ENCODE data around the gene ABCB8.

The ABCB8 gene

DNA sequence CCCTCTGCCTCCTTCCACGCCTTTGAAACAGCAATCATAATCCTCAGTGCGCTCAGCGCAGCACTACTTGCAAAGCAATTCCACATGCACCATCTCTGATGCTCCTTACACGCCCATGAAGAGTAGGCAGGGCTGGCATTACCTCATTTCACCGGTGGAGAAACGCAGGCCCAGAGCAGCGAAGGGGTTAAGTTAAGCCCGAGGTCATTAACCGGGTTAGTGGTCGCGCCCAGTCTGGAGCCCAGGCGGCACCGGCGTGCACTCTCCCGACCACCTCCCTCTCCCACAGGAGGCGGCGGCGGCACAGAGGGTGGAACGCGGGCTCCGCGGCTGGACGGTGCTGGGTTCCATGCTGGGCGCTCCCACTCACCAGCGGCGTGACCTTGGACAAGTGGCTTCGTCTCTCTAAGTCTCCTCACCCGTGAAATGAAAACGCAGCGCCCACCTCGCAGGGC, 51.8 kb downstream of the ABCB8 start:
- no peak for DNase-seq (ENCODE audit: extremely low spot score)
- CTCF ChIA-PET = interaction anchor here (1.1 kb wide), 1 partner anchor 31 kb away, joined by 4 read pairs; no protein-coding TSS in a partner anchor
- TF ChIP-seq NFRKB (IDR thresholded peaks at IDR 0.05) = no peak
- no peak for TF ChIP-seq ZNF384 (IDR thresholded peaks at IDR 0.05)
- TF ChIP-seq FOXA1 (IDR thresholded peaks at IDR 0.05) = no peak
- POLR2A ChIA-PET = interaction anchor here (0.8 to 4.7 kb wide), 21 partner anchors 8 to 172 kb away, joined by 3 to 38 read pairs (median 4); partner anchors contain the start of genes ABCB8, ABCF2, CDK5 and CHPF2

DNA sequence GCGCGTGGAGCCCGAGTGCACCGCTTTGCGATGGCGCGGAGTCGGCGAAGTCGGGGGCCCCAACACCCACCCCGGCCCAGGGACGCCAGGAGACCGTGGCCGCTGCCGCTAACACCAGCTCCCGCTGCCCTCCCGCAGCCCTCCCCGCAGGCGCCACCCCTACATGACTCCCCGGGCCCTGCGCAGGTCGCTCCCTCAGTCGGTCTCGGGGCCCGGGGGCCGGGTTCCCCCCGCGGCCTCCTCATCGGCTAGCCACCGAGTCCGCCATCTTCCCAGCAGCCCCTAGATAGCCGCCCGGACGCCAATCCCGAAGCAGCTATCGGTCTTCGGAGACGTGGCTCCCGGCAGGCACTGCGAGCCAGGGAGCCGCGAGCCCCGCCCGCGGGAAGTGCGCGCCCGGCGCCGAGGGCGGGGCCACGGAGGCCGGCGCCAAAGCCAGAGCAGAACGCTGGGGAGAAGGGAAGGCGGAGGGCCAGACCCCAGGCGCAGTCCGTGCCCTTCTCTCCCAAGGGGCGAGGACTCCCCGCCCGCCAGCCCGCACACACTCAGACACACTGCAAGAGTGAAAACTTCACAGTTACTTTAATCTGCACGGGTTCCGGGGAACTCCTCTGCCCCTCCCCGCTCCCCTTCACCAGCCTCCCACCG, 52.4 kb downstream of the ABCB8 start, which contains the start of gene FASTK:
Gene FASTK, minus strand, starts transcription at position 288 of the 648 bp plus-strand sequence. Its CDS starts 43 bp downstream, at position 245.
- ChIA-PET POLR2A (interaction anchor here (0.6 to 2.6 kb wide), 22 partner anchors 9 to 172 kb away, joined by 3 to 17 read pairs (median 4); partner anchors contain the start of genes ABCB8, ABCF2, CDK5 and CHPF2), CTCF (interaction anchor here (1.1 kb wide), 1 partner anchor 30 kb away, joined by 4 read pairs; no protein-coding TSS in a partner anchor)
- no peak for TF ChIP-seq SP1 (IDR thresholded peaks at IDR 0.05)
- TF ChIP-seq FOXK2 (IDR thresholded peaks at IDR 0.05) = no peak
- no peak for TF ChIP-seq TARDBP (IDR thresholded peaks at IDR 0.05)
- no peak for TF ChIP-seq ARNT (IDR thresholded peaks at IDR 0.05)
- TF ChIP-seq, protein P1, sequence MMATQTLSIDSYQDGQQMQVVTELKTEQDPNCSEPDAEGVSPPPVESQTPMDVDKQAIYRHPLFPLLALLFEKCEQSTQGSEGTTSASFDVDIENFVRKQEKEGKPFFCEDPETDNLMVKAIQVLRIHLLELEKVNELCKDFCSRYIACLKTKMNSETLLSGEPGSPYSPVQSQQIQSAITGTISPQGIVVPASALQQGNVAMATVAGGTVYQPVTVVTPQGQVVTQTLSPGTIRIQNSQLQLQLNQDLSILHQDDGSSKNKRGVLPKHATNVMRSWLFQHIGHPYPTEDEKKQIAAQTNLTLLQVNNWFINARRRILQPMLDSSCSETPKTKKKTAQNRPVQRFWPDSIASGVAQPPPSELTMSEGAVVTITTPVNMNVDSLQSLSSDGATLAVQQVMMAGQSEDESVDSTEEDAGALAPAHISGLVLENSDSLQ (IDR thresholded peaks at IDR 0.05) = peak; percentile 38; the same call in 1 of the 2 replicates
- no peak for TF ChIP-seq BHLHE40 (IDR thresholded peaks at IDR 0.05; ENCODE audit: borderline replicate concordance)
- TF ChIP-seq NFRKB (IDR thresholded peaks at IDR 0.05) = no peak
- peak; percentile 97 for DNase-seq (ENCODE audit: extremely low spot score)

DNA sequence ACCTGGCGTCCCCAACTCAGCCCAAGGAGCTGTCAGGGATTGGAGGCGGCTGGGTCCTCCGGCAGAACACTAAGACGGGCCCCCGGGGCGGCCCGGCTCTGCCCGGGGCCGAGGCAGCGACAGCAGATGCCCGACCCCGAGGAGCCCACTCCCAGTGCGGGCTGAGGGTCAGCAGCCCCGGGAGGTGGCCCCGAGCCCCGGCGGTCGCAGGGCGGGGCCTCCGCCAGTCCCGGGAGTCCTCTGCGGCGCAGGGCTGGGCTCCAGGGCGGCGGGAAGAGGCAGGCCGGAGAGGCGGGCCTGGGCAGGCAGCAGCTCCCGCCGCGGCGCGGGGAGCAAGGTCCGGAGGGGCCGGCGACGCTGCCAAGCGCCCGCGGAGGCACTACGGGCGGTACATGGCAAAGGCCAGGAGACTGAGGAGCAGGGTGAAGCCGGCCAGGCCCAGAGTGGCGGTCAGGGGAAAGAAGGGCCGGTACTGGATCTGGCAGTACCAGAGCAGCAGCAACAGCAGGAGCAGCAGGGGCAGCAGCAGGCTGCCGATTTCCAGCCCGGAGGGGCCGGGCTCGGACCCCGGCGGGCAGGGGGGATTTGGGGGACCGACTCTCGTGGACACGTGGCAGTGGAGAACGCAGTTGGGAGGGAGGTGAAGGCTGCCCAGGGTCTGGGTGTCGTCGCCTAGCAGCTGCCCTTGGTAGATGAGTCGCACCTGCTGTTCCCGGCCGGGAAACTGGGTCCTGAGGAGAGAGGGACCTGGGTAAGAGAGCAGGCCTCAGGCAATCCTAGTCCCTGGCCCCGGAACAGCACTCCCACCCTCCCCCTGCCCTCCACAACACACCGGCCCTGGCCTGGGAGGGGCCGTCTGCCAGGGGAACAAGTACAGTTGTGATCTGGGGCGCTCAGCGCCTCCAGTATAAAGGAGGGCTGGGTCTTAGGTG, 53.2 kb downstream of the ABCB8 start:
- TF ChIP-seq, protein P1 (IDR thresholded peaks at IDR 0.05) = no peak
- TF ChIP-seq NFRKB (IDR thresholded peaks at IDR 0.05) (no peak), FOXM1 (IDR thresholded peaks at IDR 0.05; ENCODE audit: borderline replicate concordance) (no peak)
- CTCF ChIA-PET = interaction anchor here (1.1 kb wide), 1 partner anchor 29 kb away, joined by 4 read pairs; no protein-coding TSS in a partner anchor

DNA sequence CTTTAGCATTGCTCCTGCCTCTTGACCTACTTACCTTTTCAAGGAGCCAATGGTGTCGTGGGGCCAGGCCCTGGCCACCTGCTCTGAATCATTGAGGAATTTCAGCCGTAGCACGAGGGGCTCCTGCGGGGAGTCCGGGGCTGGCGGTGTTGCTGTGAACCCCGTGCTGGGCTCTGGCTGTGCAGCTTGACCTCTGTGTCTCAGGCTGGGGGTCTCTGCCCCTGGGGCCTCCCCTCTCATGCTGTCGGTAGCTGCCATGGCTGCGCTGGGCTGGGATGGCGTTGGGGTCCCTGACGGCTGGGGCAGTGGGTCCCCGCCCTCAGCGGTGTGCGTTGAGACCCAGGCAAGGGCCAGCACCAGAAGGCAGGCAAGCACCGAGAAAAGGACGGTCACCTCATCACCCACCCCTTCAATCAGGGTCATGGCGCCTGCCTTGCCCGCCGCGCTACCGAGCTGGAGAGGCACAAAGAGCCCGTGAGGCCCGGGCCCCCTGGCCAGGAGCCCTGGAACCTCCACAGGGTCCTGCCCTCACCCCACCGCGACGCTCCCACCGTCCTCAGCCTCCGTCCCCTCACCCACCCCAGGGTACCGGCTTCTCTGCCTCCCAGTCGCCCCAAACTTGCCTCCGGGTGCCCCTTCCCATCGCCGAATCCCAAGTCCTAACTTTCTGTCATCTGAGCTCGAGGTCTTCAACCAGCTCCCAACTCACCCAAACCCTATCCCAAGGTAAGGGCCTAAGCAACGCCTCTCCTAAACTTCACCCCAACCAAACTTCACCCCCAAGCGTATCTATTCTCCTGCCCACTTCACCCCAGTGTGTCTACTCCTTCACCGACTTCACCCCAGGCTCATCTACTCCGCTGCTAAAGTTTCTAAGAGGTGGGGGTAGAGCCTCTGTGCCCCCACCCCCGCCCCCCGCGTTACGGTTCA, 54.2 kb downstream of the ABCB8 start:
- POLR2A ChIA-PET = interaction anchor here (1.1 to 3.2 kb wide), 5 partner anchors 20 to 54 kb away, joined by 3 to 15 read pairs (median 9); partner anchors contain the start of genes ABCB8 and SLC4A2
- CTCF ChIA-PET = interaction anchor here (0.6 kb wide), 1 partner anchor 232 kb away, joined by 3 read pairs; no protein-coding TSS in a partner anchor
- DNase-seq (ENCODE audit: extremely low spot score) = no peak
- no peak for TF ChIP-seq SP1 (IDR thresholded peaks at IDR 0.05)
- peak; percentile 89 for TF ChIP-seq L3MBTL2 (conservative IDR thresholded peaks at IDR 0.05)
- no peak for TF ChIP-seq TARDBP (IDR thresholded peaks at IDR 0.05)
- peak; percentile 77; the same call in 1 of the 2 replicates for TF ChIP-seq HDGF (IDR thresholded peaks at IDR 0.05; ENCODE audit: borderline replicate concordance)

More for the DNA sequence above, 53.2 kb downstream of the ABCB8 start:
- POLR2A ChIA-PET = interaction anchor here (0.6 to 3.2 kb wide), 21 partner anchors 8 to 166 kb away, joined by 3 to 17 read pairs (median 4); partner anchors contain the start of genes ABCB8, ABCF2, CDK5 and CHPF2
- no peak for DNase-seq (ENCODE audit: extremely low spot score)

DNA sequence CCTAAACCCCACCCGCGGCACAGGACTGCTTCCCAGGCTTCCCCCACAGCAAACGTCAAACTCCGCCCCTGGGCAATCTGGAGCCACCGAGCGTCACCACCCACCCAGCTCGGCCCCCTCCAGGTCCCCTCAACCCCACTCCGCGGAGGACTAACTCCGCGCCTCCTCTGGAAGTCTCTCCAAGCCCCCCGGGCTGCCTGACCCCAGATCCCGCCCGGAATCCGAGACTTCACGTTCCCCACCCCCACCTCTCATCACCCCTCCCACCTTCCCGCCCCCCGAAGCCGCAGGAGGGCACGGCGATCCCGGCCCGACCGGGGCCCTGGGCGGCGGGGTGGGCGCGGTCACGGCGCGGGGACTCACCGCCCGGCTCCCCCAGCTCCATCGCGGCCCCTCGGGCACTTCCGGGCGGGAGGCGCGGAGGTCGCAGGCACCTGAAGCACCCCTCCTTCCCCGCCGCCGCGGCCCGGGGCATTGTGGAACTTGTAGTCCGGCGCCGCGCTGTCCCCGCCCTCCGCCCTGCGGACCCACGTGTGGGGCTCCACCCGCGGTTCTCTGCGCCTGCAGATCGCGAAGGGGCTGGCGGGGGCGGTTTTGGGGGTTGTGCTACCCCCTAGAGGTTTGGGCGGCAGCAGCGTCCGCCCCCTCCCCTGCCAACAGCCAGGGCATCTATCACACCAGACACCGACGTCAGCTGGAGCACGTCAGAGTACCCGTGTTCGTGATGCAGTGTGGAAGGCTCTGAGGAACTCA, 55.0 kb downstream of the ABCB8 start, which contains the start of gene TMUB1:
Gene TMUB1, minus strand, starts transcription at position 423 of the 753 bp plus-strand sequence. CDS start 930 bp downstream, outside the sequence.
- TF ChIP-seq HDGF (IDR thresholded peaks at IDR 0.05; ENCODE audit: borderline replicate concordance) (peak; percentile 53; the same call in 1 of the 2 replicates), ZNF384 (IDR thresholded peaks at IDR 0.05) (no peak), L3MBTL2 (conservative IDR thresholded peaks at IDR 0.05) (no peak; the same call in 1 of the 2 replicates)
- ChIA-PET POLR2A (interaction anchor here (0.6 to 3.2 kb wide), 6 partner anchors 10 to 65 kb away, joined by 3 to 15 read pairs (median 6); partner anchors contain the start of genes ABCB8 and SLC4A2), CTCF (interaction anchor here (0.6 kb wide), 1 partner anchor 232 kb away, joined by 3 read pairs; no protein-coding TSS in a partner anchor)
- peak; percentile 74 for DNase-seq (ENCODE audit: extremely low spot score)

DNA sequence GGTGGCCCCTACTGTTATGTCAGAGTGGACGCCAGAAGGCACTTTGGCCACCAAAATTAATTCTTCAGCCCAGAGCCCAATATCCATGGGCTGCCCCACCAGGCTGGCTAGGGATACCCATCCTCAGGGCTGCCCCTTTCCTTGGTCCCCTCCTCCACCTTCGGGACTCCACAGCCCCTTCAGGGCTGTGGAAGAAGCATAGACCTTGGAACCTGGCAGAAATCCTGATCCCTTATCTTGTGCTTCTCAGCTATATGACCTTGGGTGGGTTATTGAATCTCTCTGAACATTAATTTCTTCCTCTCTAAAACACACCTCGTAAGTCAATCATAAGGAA, 55.5 kb downstream of the ABCB8 start:
- no peak for DNase-seq (ENCODE audit: extremely low spot score)
- POLR2A ChIA-PET = interaction anchor here (0.6 to 3.2 kb wide), 6 partner anchors 11 to 66 kb away, joined by 3 to 21 read pairs (median 8); partner anchors contain the start of genes ABCB8 and SLC4A2
- CTCF ChIA-PET = no interaction called here
- TF ChIP-seq LEF1 (IDR thresholded peaks at IDR 0.05; ENCODE audit: borderline replicate concordance) = no peak
- no peak for TF ChIP-seq BHLHE40 (IDR thresholded peaks at IDR 0.05; ENCODE audit: borderline replicate concordance)
- TF ChIP-seq ELF4 (IDR thresholded peaks at IDR 0.05) = no peak
- TF ChIP-seq TARDBP (IDR thresholded peaks at IDR 0.05) = no peak
- TF ChIP-seq, protein P1 (IDR thresholded peaks at IDR 0.05) = no peak
- TF ChIP-seq SP1 (IDR thresholded peaks at IDR 0.05) = no peak
- no peak for TF ChIP-seq L3MBTL2 (conservative IDR thresholded peaks at IDR 0.05)
